ENCODE data around the gene ARL11. TPM values are rescaled to one million over a fixed set of nuclear protein-coding genes. Genes with fewer than 3 reads are reported as not detected.

Gene ARL11
- total RNA-seq, 1 donor from 2014 or later: 2.9 TPM

Other genes starting within 250 kb of the ARL11 start
- gene CAB39L, start 184.4 kb upstream of the ARL11 start, total RNA-seq (ENCODE audit: insufficient read depth, low replicate concordance): 8.2 TPM
- gene SETDB2, start 184.2 kb upstream of the ARL11 start, total RNA-seq (ENCODE audit: insufficient read depth, low replicate concordance): 9.4 TPM
- 16.6 TPM for gene PHF11, start 132.6 kb upstream of the ARL11 start, total RNA-seq (ENCODE audit: insufficient read depth, low replicate concordance)
- 6.7 TPM for gene RCBTB1, start 42.9 kb upstream of the ARL11 start, total RNA-seq (ENCODE audit: insufficient read depth, low replicate concordance)
- gene EBPL, start 63.0 kb downstream of the ARL11 start, total RNA-seq (ENCODE audit: insufficient read depth, low replicate concordance): 29.4 TPM
- gene KPNA3, start 164.2 kb downstream of the ARL11 start, total RNA-seq (ENCODE audit: insufficient read depth, low replicate concordance): 44.3 TPM

All from umbilical cord (tissue), 1 donor.